Ishikawa (cell line): ENCODE results near the gene NPPA.

ENCODE experiments used
- CEBPB ChIP-seq: IDR thresholded peaks from 2 replicates; pipeline ENCODE4 v1.6.1; 2012
- CREB1 ChIP-seq: IDR thresholded peaks from 2 replicates; pipeline ENCODE4 v1.6.1; 2012; ENCODE audit warnings: low read depth
- EGR1 ChIP-seq: IDR thresholded peaks from 2 replicates; pipeline ENCODE4 v1.6.1; 2012
- EP300 ChIP-seq: IDR thresholded peaks from 2 replicates; pipeline ENCODE4 v1.6.1; 2012; ENCODE audit warnings: borderline replicate concordance
- MAX ChIP-seq: IDR thresholded peaks from 2 replicates; pipeline ENCODE4 v1.6.1; 2012
- NFIC ChIP-seq: IDR thresholded peaks from 2 replicates; pipeline ENCODE4 v1.6.1; 2012
- RAD21 ChIP-seq: IDR thresholded peaks from 2 replicates; pipeline ENCODE4 v1.6.1; 2012; ENCODE audit warnings: low read depth
- REST ChIP-seq: IDR thresholded peaks from 2 replicates; pipeline ENCODE4 v1.6.1; 2012; ENCODE audit warnings: low read depth, mild to moderate bottlenecking
- TAF1 ChIP-seq: IDR thresholded peaks from 2 replicates; pipeline ENCODE4 v1.6.1; 2012; ENCODE audit warnings: low read depth, mild to moderate bottlenecking
- TCF12 ChIP-seq: IDR thresholded peaks from 2 replicates; pipeline ENCODE4 v1.6.1; 2012; ENCODE audit warnings: low read depth
- USF1 ChIP-seq: IDR thresholded peaks from 2 replicates; pipeline ENCODE4 v1.6.1; 2012
- ZBTB7A ChIP-seq: IDR thresholded peaks from 2 replicates; pipeline ENCODE4 v1.6.1; 2012; ENCODE audit warnings: low read depth

GRCh38 chr1:11825131-11825530, 22.5 kb downstream of the NPPA start:
- TF ChIP-seq CREB1 (no peak), RAD21 (no peak), EP300 (no peak), MAX (no peak), TAF1 (no peak), NFIC (no peak), CEBPB (no peak), ZBTB7A (no peak), EGR1 (no peak), REST (no peak), USF1 (no peak), TCF12 (no peak)
